Stomach (tissue), 9 donors: ENCODE data around the gene RPL36. TPM values are rescaled to one million over a fixed set of nuclear protein-coding genes. Genes with fewer than 3 reads are reported as not detected.

Experiments used
- DNase-seq, 2 donors: peaks; one replicate each; pipeline versions ENCODE4 v3.0.0 to v3.0.0-alpha.2; 2013 to 2019
- H3K27ac ChIP-seq, 5 donors: fragments of 200-600 bp in 4 of 5; sonication (generic) in 4 of 5; one replicate each; pipeline ENCODE4 v1.5.1; 2013 to 2019; ENCODE audit warnings: mild to moderate bottlenecking in 1 of 5, moderate library complexity in 1 of 5
- H3K27me3 ChIP-seq, 3 donors: fragments of 200-600 bp; sonication (generic); one replicate each; pipeline ENCODE4 v1.5.1; 2017 to 2019; ENCODE audit warnings: mixed run types in 1 of 3
- H3K36me3 ChIP-seq, 4 donors: fragments of 200-600 bp; sonication (generic); 1 replicate in 3 of 4; 2 replicates in 1 of 4; pipeline ENCODE4 v1.5.1; 2016 to 2019
- H3K4me1 ChIP-seq, 4 donors: fragments of 200-600 bp; sonication (generic); one replicate each; pipeline ENCODE4 v1.5.1; 2016 to 2019
- H3K4me3 ChIP-seq, 4 donors: fragments of 200-600 bp; sonication (generic) in 3 of 4; one replicate each; pipeline ENCODE4 v1.5.1; 2016 to 2019; ENCODE audit warnings: mild to moderate bottlenecking in 1 of 4
- H3K9me3 ChIP-seq, 4 donors: fragments of 200-600 bp; sonication (generic); one replicate each; pipeline ENCODE4 v1.5.1; 2016 to 2019
- EP300 ChIP-seq: sonication (generic); formaldehyde crosslinking; IDR thresholded peaks from one replicate; pipeline ENCODE4 v1.6.1; 2017; ENCODE audit warnings: antibody characterized with exemption
- POLR2A ChIP-seq, 4 donors: fragments of 450-650 bp; IDR thresholded peaks; one replicate each; pipeline ENCODE4 v1.6.1; 2016; ENCODE audit warnings: antibody characterized with exemption in 4 of 4, control low read depth in 2 of 4, mild to moderate bottlenecking in 1 of 4, moderate library complexity in 1 of 4
- POLR2AphosphoS5 ChIP-seq, 3 donors: sonication (generic); formaldehyde crosslinking; IDR thresholded peaks; one replicate each; pipeline ENCODE4 v1.6.1; 2016; ENCODE audit warnings: antibody characterized with exemption in 3 of 3
- WGBS, 5 donors: extraction: QIAGEN DNeasy Blood & Tissue Kit in 3 of 5; methylation state at CpG; one replicate each; pipeline versions ENCODE4 v1.1.5 to v1.1.7; 2013 to 2018; 5-methylcytosine and 5-hydroxymethylcytosine counted together
- intact Hi-C: fragments of 100-400 bp; cut with DNase I; formaldehyde crosslinking; loops from one replicate; pipeline ENCODE4 v1.15.1; 2023; ENCODE audit warnings: low total_unique reads
- polyA plus RNA-seq, 3 donors: library from polyadenylated mRNA; stranded (reverse); fragments of 200-250 nt; gene quantifications; one replicate each; pipeline ENCODE4 v1.2.3, GENCODE V29; 2013
- total RNA-seq, 5 donors: library from RNA; depleted of rRNA; stranded (reverse); fragments of >200 nt; gene quantifications; one replicate each; pipeline versions ENCODE4 v1.1.0 to v1.2.3, GENCODE V29; 2014 to 2016
- TF ChIP-seq, protein P1 (sequence below), 7 experiments: fragments of 450-650 bp in 4 of 7; fragments of 200-600 bp in 3 of 7; sonication (generic) in 3 of 7; IDR thresholded peaks; one replicate each; pipeline ENCODE4 v1.5.1; 2016 to 2019; ENCODE audit warnings: antibody characterized with exemption in 7 of 7, control low read depth in 2 of 7, mild to moderate bottlenecking in 1 of 7
- donor health status: healthy with polysubstance abuse.
- donor health status: Bipolar disorder and iron deficiency.
- donor health status: healthy.

Gene RPL36
- total and polyA plus RNA-seq, 8 donors, result 121 to 2,132 (median 649) TPM

GRCh38 chr19:5652261-5652660 is 37.8 kb upstream of the RPL36 start:
- WGBS, 5 donors, result 89 to 95% (median 93%) methylated on average over 9 to 10 of the region's 10 CpGs
- Histone ChIP-seq H3K9me3 (no peaks in the 10 kb centered on the region), H3K4me3 (no peak overlapping the region), H3K27me3 (no peaks in the 10 kb centered on the region), H3K4me1 (no peaks in the 10 kb centered on the region), H3K27ac (no peak overlapping the region), H3K36me3 (peaks cover 90 to 93% (median 93%) of the 10 kb centered on the region in 4 donors)
- no peak for DNase-seq
- TF ChIP-seq, protein P1, sequence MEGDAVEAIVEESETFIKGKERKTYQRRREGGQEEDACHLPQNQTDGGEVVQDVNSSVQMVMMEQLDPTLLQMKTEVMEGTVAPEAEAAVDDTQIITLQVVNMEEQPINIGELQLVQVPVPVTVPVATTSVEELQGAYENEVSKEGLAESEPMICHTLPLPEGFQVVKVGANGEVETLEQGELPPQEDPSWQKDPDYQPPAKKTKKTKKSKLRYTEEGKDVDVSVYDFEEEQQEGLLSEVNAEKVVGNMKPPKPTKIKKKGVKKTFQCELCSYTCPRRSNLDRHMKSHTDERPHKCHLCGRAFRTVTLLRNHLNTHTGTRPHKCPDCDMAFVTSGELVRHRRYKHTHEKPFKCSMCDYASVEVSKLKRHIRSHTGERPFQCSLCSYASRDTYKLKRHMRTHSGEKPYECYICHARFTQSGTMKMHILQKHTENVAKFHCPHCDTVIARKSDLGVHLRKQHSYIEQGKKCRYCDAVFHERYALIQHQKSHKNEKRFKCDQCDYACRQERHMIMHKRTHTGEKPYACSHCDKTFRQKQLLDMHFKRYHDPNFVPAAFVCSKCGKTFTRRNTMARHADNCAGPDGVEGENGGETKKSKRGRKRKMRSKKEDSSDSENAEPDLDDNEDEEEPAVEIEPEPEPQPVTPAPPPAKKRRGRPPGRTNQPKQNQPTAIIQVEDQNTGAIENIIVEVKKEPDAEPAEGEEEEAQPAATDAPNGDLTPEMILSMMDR (IDR thresholded peaks at IDR 0.05), result no peak
- no peak for TF ChIP-seq POLR2AphosphoS5 (IDR thresholded peaks at IDR 0.05)
- TF ChIP-seq POLR2A (IDR thresholded peaks at IDR 0.05), result no peak
- no peak for TF ChIP-seq EP300
- intact Hi-C loops, result no loop called here

GRCh38 chr19:5654931-5655330 is 35.2 kb upstream of the RPL36 start:
- H3K4me1 ChIP-seq, result no peaks in the 10 kb centered on the region
- 86 to 92% (median 89%) methylated on average over 5 of the region's 5 CpGs for WGBS, 5 donors
- no peaks in the 10 kb centered on the region for H3K9me3 ChIP-seq
- H3K27ac ChIP-seq, result no peak overlapping the region
- TF ChIP-seq EP300 (no peak), POLR2AphosphoS5 (IDR thresholded peaks at IDR 0.05) (no peak), POLR2A (IDR thresholded peaks at IDR 0.05) (no peak)
- TF ChIP-seq, protein P1 (IDR thresholded peaks at IDR 0.05), result no peak
- intact Hi-C loops, result no loop called here
- H3K36me3 ChIP-seq, result peaks cover 98 to 100% (median 100%) of the 10 kb centered on the region in 4 donors
- DNase-seq, result no peak
- H3K27me3 ChIP-seq, result no peaks in the 10 kb centered on the region
- H3K4me3 ChIP-seq, result no peak overlapping the region

- H3K27ac ChIP-seq, result no peak overlapping the region
- no peaks in the 10 kb centered on the region for H3K4me1 ChIP-seq
- DNase-seq, result no peak
- peaks cover 96 to 100% (median 100%) of the 10 kb centered on the region in 4 donors for H3K36me3 ChIP-seq
- intact Hi-C loops, result no loop called here
- H3K27me3 ChIP-seq, result no peaks in the 10 kb centered on the region
- 74 to 85% (median 78%) methylated on average over 5 of the region's 5 CpGs for WGBS, 5 donors
- H3K9me3 ChIP-seq, result no peaks in the 10 kb centered on the region
- no peak overlapping the region for H3K4me3 ChIP-seq
- TF ChIP-seq, protein P1 (IDR thresholded peaks at IDR 0.05), result no peak
- TF ChIP-seq POLR2AphosphoS5 (IDR thresholded peaks at IDR 0.05) (no peak), EP300 (no peak), POLR2A (IDR thresholded peaks at IDR 0.05) (no peak)
These were observed 34.7 kb upstream of the RPL36 start for GRCh38 chr19:5655412-5655811.

GRCh38 chr19:5661483-5661882 is 28.6 kb upstream of the RPL36 start:
- Histone ChIP-seq H3K36me3 (peaks cover 95 to 100% (median 100%) of the 10 kb centered on the region in 4 donors), H3K9me3 (no peaks in the 10 kb centered on the region), H3K4me1 (no peaks in the 10 kb centered on the region), H3K4me3 (no peak overlapping the region), H3K27me3 (no peaks in the 10 kb centered on the region), H3K27ac (no peak overlapping the region)
- 96 to 99% (median 98%) methylated on average over 42 of the region's 42 CpGs for WGBS, 5 donors
- DNase-seq, result no peak
- intact Hi-C loops, result no loop called here
- TF ChIP-seq, protein P1 (IDR thresholded peaks at IDR 0.05), result no peak
- TF ChIP-seq EP300 (no peak), POLR2AphosphoS5 (IDR thresholded peaks at IDR 0.05) (no peak), POLR2A (IDR thresholded peaks at IDR 0.05) (no peak)
